ENCODE results near the gene CCDC73. TPM values are rescaled to one million over a fixed set of nuclear protein-coding genes. Genes with fewer than 3 reads are reported as not detected.
"Not testable (repeated sequence)": the region's sequence is repeated elsewhere in the genome, so short reads cannot be mapped to it uniquely, and the experiment has no call there.

The CCDC73 gene
- total and polyA plus RNA-seq, 2 of the 4 experiments (the other 2 are of a cell fraction), result not detected

DNA sequence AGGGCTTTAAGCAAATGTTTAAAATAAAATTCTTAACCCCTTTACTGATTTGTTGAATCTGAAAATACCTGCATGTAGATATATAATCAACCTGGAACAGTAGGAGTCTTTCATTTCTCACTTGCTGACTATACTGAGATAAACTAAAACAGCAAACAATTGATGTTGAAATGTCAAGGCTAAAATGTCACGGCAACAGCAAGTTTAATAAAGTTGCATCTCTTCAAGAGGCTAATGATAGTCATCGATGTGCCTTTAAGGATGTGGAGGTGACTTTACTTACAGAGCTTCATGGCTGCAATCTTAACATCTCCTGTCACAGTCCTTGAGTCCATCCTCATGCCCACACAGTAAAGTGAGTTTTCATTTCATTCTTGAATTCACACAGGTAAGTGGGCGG lies 31.7 kb upstream of the CCDC73 start:
- no peak overlapping the region for H4K5ac ChIP-seq (ENCODE audit: low read depth, low read length)
- CTCF ChIA-PET, result interaction anchor here (1.3 kb wide), 1 partner anchor 16 kb away, joined by 4 read pairs; no protein-coding TSS in a partner anchor
- no peak overlapping the region for H3K18ac ChIP-seq (ENCODE audit: low read depth, low read length)
- H3K9me1 ChIP-seq (ENCODE audit: insufficient read depth, low read length), result no peaks in the 10 kb centered on the region
- dilution Hi-C loops (cut with HindIII; ENCODE audit: low sequenced_read_pairs, unreplicated experiment), result no loop called here
- H3K9ac ChIP-seq (ENCODE audit: low read depth, low read length), result no peak overlapping the region
- in situ Hi-C loops (cut with MboI; ENCODE audit: low sequenced_read_pairs), result loop anchor here (25.0 kb wide), 1 partner anchor 236 kb away; no protein-coding TSS in a partner anchor
- no peaks in the 10 kb centered on the region for H4K20me1 ChIP-seq (ENCODE audit: insufficient read depth, low read length)
- H3K27ac ChIP-seq (ENCODE audit: insufficient read depth, low read length), result no peak overlapping the region
- no peak for TF ChIP-seq CEBPB (IDR thresholded peaks at IDR 0.05; ENCODE audit: low read depth, low read length)
- no peak for TF ChIP-seq RAD21 (IDR thresholded peaks at IDR 0.05; ENCODE audit: low read length)
- TF ChIP-seq FOS (IDR thresholded peaks at IDR 0.05; ENCODE audit: low read depth, low read length), result no peak
- TF ChIP-seq, protein P1, sequence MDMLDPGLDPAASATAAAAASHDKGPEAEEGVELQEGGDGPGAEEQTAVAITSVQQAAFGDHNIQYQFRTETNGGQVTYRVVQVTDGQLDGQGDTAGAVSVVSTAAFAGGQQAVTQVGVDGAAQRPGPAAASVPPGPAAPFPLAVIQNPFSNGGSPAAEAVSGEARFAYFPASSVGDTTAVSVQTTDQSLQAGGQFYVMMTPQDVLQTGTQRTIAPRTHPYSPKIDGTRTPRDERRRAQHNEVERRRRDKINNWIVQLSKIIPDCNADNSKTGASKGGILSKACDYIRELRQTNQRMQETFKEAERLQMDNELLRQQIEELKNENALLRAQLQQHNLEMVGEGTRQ (IDR thresholded peaks at IDR 0.05; ENCODE audit: low read depth, low read length), result no peak
- no peak for TF ChIP-seq POLR2A (IDR thresholded peaks at IDR 0.05; ENCODE audit: low read depth, low read length)
- no peak for TF ChIP-seq RCOR1 (IDR thresholded peaks at IDR 0.05; ENCODE audit: insufficient replicate concordance, low read length)
- no peak for TF ChIP-seq CHD1 (IDR thresholded peaks at IDR 0.05; ENCODE audit: low read depth, low read length)
- H3K4me3 ChIP-seq (ENCODE audit: insufficient read depth, low read depth, low read length), result no peak overlapping the region
- no peaks in the 10 kb centered on the region for H3K36me3 ChIP-seq (ENCODE audit: control insufficient read depth, insufficient read depth, low read length)
- ATAC-seq (ENCODE audit: low read depth), result no peak
- BruUV-seq (replicated peaks), result no TSS peak
- no peak overlapping the region for H2AFZ ChIP-seq (replicated peaks; ENCODE audit: low read length, poor library complexity)
- no peak overlapping the region for H2BK5ac ChIP-seq (ENCODE audit: low read depth, low read length, poor library complexity, severe bottlenecking)
- H3K14ac ChIP-seq (replicated peaks; ENCODE audit: low read depth, low read length), result no peak overlapping the region
- H4K91ac ChIP-seq (ENCODE audit: insufficient read depth, low read depth, low read length), result no peak overlapping the region
- POLR2A ChIA-PET (ENCODE audit: unreplicated experiment), result no interaction called here
- intact Hi-C loops (cut with micrococcal nuclease), result no loop called here
- H2BK120ac ChIP-seq (ENCODE audit: low read depth, low read length), result no peak overlapping the region
- H3K4ac ChIP-seq (ENCODE audit: low read depth, low read length), result no peak overlapping the region
- H2AK5ac ChIP-seq (ENCODE audit: low read depth, low read length), result no peak overlapping the region
- no peak overlapping the region for H4K8ac ChIP-seq (ENCODE audit: low read depth in 2 of 2, low read length in 2 of 2)
- H3K4me1 ChIP-seq (ENCODE audit: control insufficient read depth, insufficient read depth, low read length), result peaks cover 4% of the 10 kb centered on the region; the same call in 1 of the 2 replicates
- no peak overlapping the region for H2BK20ac ChIP-seq (ENCODE audit: low read depth, low read length)
- peaks cover 26% of the 10 kb centered on the region for H3K27me3 ChIP-seq (ENCODE audit: control insufficient read depth, insufficient read depth, low read length)
- H3K4me2 ChIP-seq (ENCODE audit: low read depth, low read length), result no peak overlapping the region
- no peak overlapping the region for H2BK15ac ChIP-seq (ENCODE audit: low read depth, low read length)
- no peak for DNase-seq
- WGBS, 2 experiments (ENCODE audit: extremely low coverage in 2 of 2, insufficient read length in 1 of 2), result no CpG with 5 or more reads among the region's 3 CpGs
- H3K9me3 ChIP-seq (ENCODE audit: control insufficient read depth, insufficient read depth, low read length), result no peaks in the 10 kb centered on the region
- H2AK9ac ChIP-seq (replicated peaks; ENCODE audit: low read depth, low read length, poor library complexity), result no peak overlapping the region
- H3K79me1 ChIP-seq (ENCODE audit: low read depth in 1 of 2, low read length in 2 of 2), result no peaks in the 10 kb centered on the region
- H3K56ac ChIP-seq (ENCODE audit: extremely low read depth, insufficient read depth, low read length), result no peak overlapping the region
- no peak overlapping the region for H3K23ac ChIP-seq (ENCODE audit: low read depth, low read length)

DNA sequence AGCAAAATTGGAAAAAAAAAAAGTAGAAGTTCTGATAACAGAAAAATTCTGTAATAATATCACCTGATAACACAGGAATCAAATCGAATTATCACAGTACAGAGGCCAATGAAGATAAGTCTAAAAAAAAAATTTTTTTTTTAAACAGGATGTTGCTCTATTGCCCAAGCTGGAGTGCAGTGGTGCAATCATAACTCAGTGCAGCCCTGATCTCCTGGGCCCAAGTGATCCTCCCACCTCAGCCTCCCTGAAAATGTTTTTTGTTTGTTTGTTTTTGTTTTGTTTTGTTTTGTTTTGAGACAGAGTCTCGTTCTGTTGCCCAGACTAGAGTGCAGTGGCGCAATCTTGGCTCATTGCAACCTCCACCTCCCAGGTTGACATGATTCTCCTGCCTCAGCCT lies 29.2 kb upstream of the CCDC73 start:
- H2BK15ac ChIP-seq (ENCODE audit: low read depth, low read length); H3K9ac ChIP-seq (ENCODE audit: low read depth, low read length); H2AK5ac ChIP-seq (ENCODE audit: low read depth, low read length); ATAC-seq (ENCODE audit: low read depth); H3K27ac ChIP-seq (ENCODE audit: insufficient read depth, low read length); H3K9me3 ChIP-seq (ENCODE audit: control insufficient read depth, insufficient read depth, low read length); POLR2A ChIA-PET (ENCODE audit: unreplicated experiment); H3K9me1 ChIP-seq (ENCODE audit: insufficient read depth, low read length); H3K79me1 ChIP-seq (ENCODE audit: low read depth in 1 of 2, low read length in 2 of 2); H2BK20ac ChIP-seq (ENCODE audit: low read depth, low read length); H4K5ac ChIP-seq (ENCODE audit: low read depth, low read length); H4K8ac ChIP-seq (ENCODE audit: low read depth in 2 of 2, low read length in 2 of 2); H2BK5ac ChIP-seq (ENCODE audit: low read depth, low read length, poor library complexity, severe bottlenecking); H3K36me3 ChIP-seq (ENCODE audit: control insufficient read depth, insufficient read depth, low read length); H4K20me1 ChIP-seq (ENCODE audit: insufficient read depth, low read length); H3K4ac ChIP-seq (ENCODE audit: low read depth, low read length); BruUV-seq (replicated peaks); H3K56ac ChIP-seq (ENCODE audit: extremely low read depth, insufficient read depth, low read length); dilution Hi-C loops (cut with HindIII; ENCODE audit: low sequenced_read_pairs, unreplicated experiment); H3K14ac ChIP-seq (replicated peaks; ENCODE audit: low read depth, low read length); intact Hi-C loops (cut with micrococcal nuclease); H3K18ac ChIP-seq (ENCODE audit: low read depth, low read length); H3K27me3 ChIP-seq (ENCODE audit: control insufficient read depth, insufficient read depth, low read length); H4K91ac ChIP-seq (ENCODE audit: insufficient read depth, low read depth, low read length); H3K4me3 ChIP-seq (ENCODE audit: insufficient read depth, low read depth, low read length); H3K23ac ChIP-seq (ENCODE audit: low read depth, low read length); H3K4me1 ChIP-seq (ENCODE audit: control insufficient read depth, insufficient read depth, low read length); H2BK120ac ChIP-seq (ENCODE audit: low read depth, low read length); CTCF ChIA-PET; H2AFZ ChIP-seq (replicated peaks; ENCODE audit: low read length, poor library complexity); H2AK9ac ChIP-seq (replicated peaks; ENCODE audit: low read depth, low read length, poor library complexity); DNase-seq; H3K4me2 ChIP-seq (ENCODE audit: low read depth, low read length): not testable (repeated sequence)
- no CpG with 5 or more reads among the region's 3 CpGs for WGBS, 2 experiments (ENCODE audit: extremely low coverage in 2 of 2, insufficient read length in 1 of 2)
- in situ Hi-C loops (cut with MboI; ENCODE audit: low sequenced_read_pairs), result loop anchor here (25.0 kb wide), 1 partner anchor 114 kb away; no protein-coding TSS in a partner anchor
